GDM1 (cell line): ENCODE measurements around the gene AHCY.
"Not testable (repeated sequence)": the region's sequence is repeated elsewhere in the genome, so short reads cannot be mapped to it uniquely, and the experiment has no call there.

Experiments used
- DNase-seq: peaks from one replicate; lab custom pipeline; 2025; lab: John Stamatoyannopoulos, UW

Gene AHCY

GRCh38 chr20:34254979-34255378 lies 48.2 kb downstream of the AHCY start:
- no peak for DNase-seq

- DNase-seq: not testable (repeated sequence)
Observed at GRCh38 chr20:34252431-34253086, 50.6 kb downstream of the AHCY start.

GRCh38 chr20:34251619-34252018 lies 51.5 kb downstream of the AHCY start:
- DNase-seq: no peak

GRCh38 chr20:34250005-34250404 lies 53.1 kb downstream of the AHCY start:
- DNase-seq: no peak

GRCh38 chr20:34249291-34249690 lies 53.9 kb downstream of the AHCY start:
- no peak for DNase-seq

GRCh38 chr20:34246126-34246626 lies 57.0 kb downstream of the AHCY start:
- no peak for DNase-seq

- no peak for DNase-seq
Observed at GRCh38 chr20:34243377-34243776, 59.8 kb downstream of the AHCY start.

- DNase-seq: no peak
Observed at GRCh38 chr20:34242879-34243278, 60.3 kb downstream of the AHCY start.

GRCh38 chr20:34242015-34242414 lies 61.1 kb downstream of the AHCY start:
- not testable (repeated sequence) for DNase-seq

GRCh38 chr20:34240693-34241615 lies 62.2 kb downstream of the AHCY start, which contains the start of gene ASIP:
Gene ASIP, plus strand, starts transcription at chr20:34241423. Its CDS starts 18,952 bp downstream, at chr20:34260375.
- DNase-seq: no peak

GRCh38 chr20:34240121-34240520 lies 63.0 kb downstream of the AHCY start:
- DNase-seq: no peak

- no peak for DNase-seq
Observed at GRCh38 chr20:34237942-34238341, 65.2 kb downstream of the AHCY start.

GRCh38 chr20:34235875-34236274 lies 67.3 kb downstream of the AHCY start:
- no peak for DNase-seq

- DNase-seq: no peak
Observed at GRCh38 chr20:34233687-34234086, 69.5 kb downstream of the AHCY start.

- DNase-seq: no peak
Observed at GRCh38 chr20:34232494-34233087, 70.6 kb downstream of the AHCY start.

GRCh38 chr20:34231634-34232033 lies 71.5 kb downstream of the AHCY start:
- no peak for DNase-seq
